ENCODE measurements around the gene ING2. TPM values are rescaled to one million over a fixed set of nuclear protein-coding genes. Genes with fewer than 3 reads are reported as not detected.

The ING2 gene
- total and polyA plus RNA-seq, 2 of the 8 experiments (the other 6 are each of a cell fraction or from before 2014, with no cell fraction given), result 5.1 to 16.1 TPM

DNA sequence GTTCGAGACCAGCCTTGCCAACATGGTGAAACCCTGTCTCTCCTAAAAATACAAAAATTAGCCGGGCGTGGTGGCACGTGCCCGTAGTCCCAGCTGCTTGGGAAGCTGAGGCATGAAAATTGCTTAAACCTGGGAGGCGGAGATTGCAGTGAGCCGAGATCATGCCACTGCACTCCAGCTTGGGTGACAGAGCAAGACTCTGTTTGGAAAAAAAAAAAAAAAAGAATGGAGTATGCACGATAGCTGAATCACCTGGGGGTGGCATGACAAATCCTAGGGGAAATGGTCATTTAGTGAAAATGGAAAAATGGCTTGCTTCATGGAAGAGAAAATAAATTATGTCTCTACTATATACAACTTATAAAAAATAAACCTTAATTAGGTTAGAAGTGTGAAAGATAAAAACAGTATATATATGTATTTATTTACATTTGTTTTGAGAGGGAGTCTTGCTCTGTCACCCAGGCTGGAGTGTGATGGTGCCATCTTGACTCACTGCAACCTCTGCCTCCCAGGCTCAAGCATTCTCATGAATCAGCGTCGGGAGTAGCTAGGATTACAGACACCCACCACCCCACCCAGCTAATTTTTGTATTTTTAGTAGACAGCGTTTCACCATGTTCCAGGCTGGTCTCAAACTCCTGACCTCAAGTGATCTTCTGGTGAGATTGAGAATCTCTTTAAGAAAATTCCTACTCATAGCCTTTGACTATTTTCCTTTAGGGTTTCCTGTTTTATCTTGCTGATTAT lies 19.3 kb upstream of the ING2 start:
- Histone ChIP-seq H3K27ac (ENCODE audit: low read depth, low read length) (no peak overlapping the region), H2BK15ac (ENCODE audit: low read length) (no peak overlapping the region), H3K27me3 (replicated peaks in 1 of 4; ENCODE audit: control insufficient read depth in 3 of 4, extremely low read depth in 1 of 4, insufficient read depth in 3 of 4, low read length in 3 of 4) (no peaks in the 10 kb centered on the region), H3K4ac (replicated peaks; ENCODE audit: insufficient read length, low read depth, low read length) (no peak overlapping the region), H2AK5ac (ENCODE audit: low read depth, low read length) (no peak overlapping the region), H2AFZ (ENCODE audit: low read length) (no peak overlapping the region), H3K18ac (ENCODE audit: extremely low read depth, low read length) (no peak overlapping the region), H3K9ac (replicated peaks in 1 of 4; ENCODE audit: extremely low read depth in 1 of 4, low read depth in 3 of 4, low read length in 3 of 4) (no peak overlapping the region), H3K14ac (ENCODE audit: insufficient read length) (no peak overlapping the region), H3K36me3 (ENCODE audit: control insufficient read depth in 2 of 4, insufficient read depth in 4 of 4, low read length in 3 of 4) (no peaks in the 10 kb centered on the region), H3K23me2 (ENCODE audit: low read depth, low read length) (no peaks in the 10 kb centered on the region), H4K8ac (ENCODE audit: extremely low read depth, insufficient read depth, low read length) (no peak overlapping the region), H4K20me1 (replicated peaks in 1 of 2; ENCODE audit: control insufficient read depth in 1 of 2, insufficient read depth in 2 of 2, low read length in 2 of 2) (no peaks in the 10 kb centered on the region), H2BK20ac (ENCODE audit: low read length) (no peak overlapping the region), H3K4me3 (ENCODE audit: extremely low read depth in 1 of 4, insufficient read depth in 2 of 4, low read depth in 3 of 4, low read length in 4 of 4) (no peak overlapping the region), H3K9me3 (ENCODE audit: insufficient read depth in 2 of 2, low read depth in 1 of 2, low read length in 1 of 2) (peaks cover 0 to 4% of the 10 kb centered on the region in 2 experiments; a peak in 1 of 4 replicates), H2BK5ac (ENCODE audit: low read depth, low read length) (no peak overlapping the region), H4K5ac (ENCODE audit: insufficient read length, low read depth, low read length) (no peak overlapping the region), H2BK120ac (replicated peaks; ENCODE audit: low read depth, low read length) (no peak overlapping the region), H3K4me2 (ENCODE audit: insufficient read depth in 1 of 2, low read depth in 2 of 2, low read length in 2 of 2) (no peak overlapping the region), H2BK12ac (ENCODE audit: low read depth, low read length) (no peak overlapping the region), H3K56ac (replicated peaks; ENCODE audit: insufficient read length, low read depth, low read length) (no peak overlapping the region), H3K4me1 (replicated peaks in 1 of 4; ENCODE audit: control insufficient read depth in 3 of 4, insufficient read depth in 4 of 4, low read length in 3 of 4) (no peaks in the 10 kb centered on the region), H4K91ac (replicated peaks; ENCODE audit: insufficient read length, low read length) (no peak overlapping the region), H3K23ac (ENCODE audit: insufficient read length) (no peak overlapping the region), H3K79me1 (ENCODE audit: low read depth, low read length) (no peaks in the 10 kb centered on the region), H3K79me2 (ENCODE audit: control insufficient read depth in 1 of 2, insufficient read depth in 2 of 2, low read length in 2 of 2) (no peaks in the 10 kb centered on the region)
- POLR2A ChIA-PET (ENCODE audit: partially characterized antibody), result interaction anchor here (0.7 kb wide), 1 partner anchor 71 kb away, joined by 3 read pairs; no protein-coding TSS in a partner anchor
- no peak for DNase-seq (ENCODE audit: low read depth in 1 of 2, low spot score in 2 of 2)
- 92% methylated on average over 9 of the region's 11 CpGs; no CpG with 5 or more reads in 1 of the 2 experiments for WGBS, 2 experiments (ENCODE audit: extremely low coverage in 1 of 2, insufficient coverage in 1 of 2, insufficient read length in 1 of 2, insufficient replicate concordance in 2 of 2, low coverage in 1 of 2, low lambda C conversion rate in 2 of 2, missing lambda C conversion rate in 1 of 2)
- CTCF ChIA-PET (ENCODE audit: partially characterized antibody), result interaction anchor here (0.9 to 2.0 kb wide), 2 partner anchors 12 to 39 kb away, joined by 3 to 9 read pairs; no protein-coding TSS in a partner anchor
- FAIRE-seq, result no peak
- TF ChIP-seq GABPA (IDR thresholded peaks at IDR 0.05; ENCODE audit: borderline replicate concordance, insufficient read depth, low read length) (no peak), GTF2F1 (IDR thresholded peaks at IDR 0.05; ENCODE audit: borderline replicate concordance, low read depth, low read length) (no peak), NRF1 (IDR thresholded peaks at IDR 0.05; ENCODE audit: low read depth, low read length) (no peak), CTCF (IDR thresholded peaks at IDR 0.05; ENCODE audit: control extremely low read depth in 1 of 3, insufficient read depth in 1 of 3, low read depth in 1 of 3, low read length in 3 of 3) (no peak), SP1 (IDR thresholded peaks at IDR 0.05; ENCODE audit: low read depth, low read length) (no peak), CBX8 (IDR thresholded peaks at IDR 0.05; ENCODE audit: borderline replicate concordance, low read depth, low read length) (no peak), CHD2 (IDR thresholded peaks at IDR 0.05; ENCODE audit: low read length) (no peak), MAX (IDR thresholded peaks at IDR 0.05) (no peak)
- TF ChIP-seq, protein P1, sequence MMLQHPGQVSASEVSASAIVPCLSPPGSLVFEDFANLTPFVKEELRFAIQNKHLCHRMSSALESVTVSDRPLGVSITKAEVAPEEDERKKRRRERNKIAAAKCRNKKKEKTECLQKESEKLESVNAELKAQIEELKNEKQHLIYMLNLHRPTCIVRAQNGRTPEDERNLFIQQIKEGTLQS (IDR thresholded peaks at IDR 0.05; ENCODE audit: insufficient read depth, low read depth, low read length), result no peak

Data from H1 (cell line).